ENCODE measurements around the gene PKNOX2. TPM values are rescaled to one million over a fixed set of nuclear protein-coding genes. Genes with fewer than 3 reads are reported as not detected.

PKNOX2 gene
- total RNA-seq, 2 experiments from 2014 or later, result not detected

DNA sequence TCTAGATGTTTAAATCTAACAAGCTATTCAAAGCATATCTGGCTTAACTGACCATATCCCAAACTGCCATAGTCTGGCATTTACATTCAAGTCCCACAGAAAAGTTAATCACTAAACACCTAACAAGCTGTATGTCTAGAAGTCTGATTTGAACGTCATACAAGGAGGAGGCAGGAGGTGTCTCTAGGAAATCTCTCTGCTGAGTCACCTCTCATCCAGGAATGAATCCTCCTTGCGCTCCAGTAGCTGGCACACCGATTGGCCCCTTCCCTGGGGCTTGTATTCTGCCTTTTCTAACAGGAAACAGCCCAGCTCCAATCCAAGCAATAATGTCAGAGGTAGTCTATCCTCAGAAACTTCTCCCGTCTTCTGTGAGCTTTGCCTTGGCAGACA lies 299.7 kb downstream of the PKNOX2 start:
- H3K9me2 ChIP-seq (ENCODE audit: insufficient read depth, low read length), result no peaks in the 10 kb centered on the region
- no peaks in the 10 kb centered on the region for H3K79me2 ChIP-seq (ENCODE audit: insufficient read depth, low read depth, low read length)
- no TSS peak for BruUV-seq (replicated peaks)
- H3K27ac ChIP-seq (ENCODE audit: low read depth, low read length, poor library complexity, severe bottlenecking), result no peak overlapping the region
- no peaks in the 10 kb centered on the region for H4K20me1 ChIP-seq (ENCODE audit: insufficient read depth, low read length)
- no peaks in the 10 kb centered on the region for H3K4me1 ChIP-seq (ENCODE audit: insufficient read depth, low read length, poor library complexity, severe bottlenecking)
- intact Hi-C loops (cut with micrococcal nuclease; ENCODE audit: unreplicated experiment), result no loop called here
- H3K36me3 ChIP-seq (ENCODE audit: insufficient read depth, low read length), result no peaks in the 10 kb centered on the region
- ChIA-PET CTCF (ENCODE audit: unreplicated experiment) (no interaction called here), POLR2A (no interaction called here)
- no peaks in the 10 kb centered on the region for H3K9me3 ChIP-seq (ENCODE audit: low read length)
- H3K4me3 ChIP-seq (ENCODE audit: low read depth, low read length, poor library complexity, severe bottlenecking), result no peak overlapping the region
- no peak overlapping the region for H2AFZ ChIP-seq (ENCODE audit: low read length)
- no peak overlapping the region for H3K4me2 ChIP-seq (ENCODE audit: low read length)
- TF ChIP-seq, protein P1, sequence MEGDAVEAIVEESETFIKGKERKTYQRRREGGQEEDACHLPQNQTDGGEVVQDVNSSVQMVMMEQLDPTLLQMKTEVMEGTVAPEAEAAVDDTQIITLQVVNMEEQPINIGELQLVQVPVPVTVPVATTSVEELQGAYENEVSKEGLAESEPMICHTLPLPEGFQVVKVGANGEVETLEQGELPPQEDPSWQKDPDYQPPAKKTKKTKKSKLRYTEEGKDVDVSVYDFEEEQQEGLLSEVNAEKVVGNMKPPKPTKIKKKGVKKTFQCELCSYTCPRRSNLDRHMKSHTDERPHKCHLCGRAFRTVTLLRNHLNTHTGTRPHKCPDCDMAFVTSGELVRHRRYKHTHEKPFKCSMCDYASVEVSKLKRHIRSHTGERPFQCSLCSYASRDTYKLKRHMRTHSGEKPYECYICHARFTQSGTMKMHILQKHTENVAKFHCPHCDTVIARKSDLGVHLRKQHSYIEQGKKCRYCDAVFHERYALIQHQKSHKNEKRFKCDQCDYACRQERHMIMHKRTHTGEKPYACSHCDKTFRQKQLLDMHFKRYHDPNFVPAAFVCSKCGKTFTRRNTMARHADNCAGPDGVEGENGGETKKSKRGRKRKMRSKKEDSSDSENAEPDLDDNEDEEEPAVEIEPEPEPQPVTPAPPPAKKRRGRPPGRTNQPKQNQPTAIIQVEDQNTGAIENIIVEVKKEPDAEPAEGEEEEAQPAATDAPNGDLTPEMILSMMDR (conservative IDR thresholded peaks at IDR 0.05; ENCODE audit: low read length), result no peak
- no peak for TF ChIP-seq EZH2phosphoT487 (IDR thresholded peaks at IDR 0.05; ENCODE audit: borderline replicate concordance, low read depth, low read length)
- no peak for DNase-seq (ENCODE audit: low spot score)

DNA sequence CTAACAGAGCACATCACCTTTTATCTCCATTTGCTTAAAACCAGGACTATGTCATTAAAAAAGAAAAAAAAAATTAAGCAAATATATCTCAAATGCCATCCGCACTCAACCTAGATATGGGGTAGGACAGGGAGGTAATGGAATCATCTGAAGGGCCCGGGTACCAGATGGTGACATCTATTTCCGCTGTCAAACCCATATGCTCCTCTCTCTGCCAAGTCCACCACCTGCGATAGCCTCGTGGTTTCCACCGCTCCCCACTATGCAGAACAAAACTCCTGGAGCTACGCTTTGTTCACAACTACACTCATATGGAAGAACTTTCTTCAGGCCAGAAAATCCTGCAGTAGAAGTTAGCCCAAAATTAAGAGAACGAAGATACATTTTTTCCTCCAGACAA lies 300.1 kb downstream of the PKNOX2 start:
- H3K4me2 ChIP-seq (ENCODE audit: low read length), result no peak overlapping the region
- TF ChIP-seq, protein P1 (conservative IDR thresholded peaks at IDR 0.05; ENCODE audit: low read length), result no peak
- no peak for TF ChIP-seq EZH2phosphoT487 (IDR thresholded peaks at IDR 0.05; ENCODE audit: borderline replicate concordance, low read depth, low read length)
- H3K36me3 ChIP-seq (ENCODE audit: insufficient read depth, low read length), result no peaks in the 10 kb centered on the region
- no peak for DNase-seq (ENCODE audit: low spot score)
- H3K9me3 ChIP-seq (ENCODE audit: low read length), result no peaks in the 10 kb centered on the region
- no peak overlapping the region for H3K27ac ChIP-seq (ENCODE audit: low read depth, low read length, poor library complexity, severe bottlenecking)
- BruUV-seq (replicated peaks), result no TSS peak
- intact Hi-C loops (cut with micrococcal nuclease; ENCODE audit: unreplicated experiment), result no loop called here
- ChIA-PET POLR2A (no interaction called here), CTCF (ENCODE audit: unreplicated experiment) (no interaction called here)
- H3K4me1 ChIP-seq (ENCODE audit: insufficient read depth, low read length, poor library complexity, severe bottlenecking), result no peaks in the 10 kb centered on the region
- H3K9me2 ChIP-seq (ENCODE audit: insufficient read depth, low read length), result no peaks in the 10 kb centered on the region
- H3K79me2 ChIP-seq (ENCODE audit: insufficient read depth, low read depth, low read length), result no peaks in the 10 kb centered on the region
- no peaks in the 10 kb centered on the region for H4K20me1 ChIP-seq (ENCODE audit: insufficient read depth, low read length)
- H2AFZ ChIP-seq (ENCODE audit: low read length), result no peak overlapping the region
- no peak overlapping the region for H3K4me3 ChIP-seq (ENCODE audit: low read depth, low read length, poor library complexity, severe bottlenecking)

DNA sequence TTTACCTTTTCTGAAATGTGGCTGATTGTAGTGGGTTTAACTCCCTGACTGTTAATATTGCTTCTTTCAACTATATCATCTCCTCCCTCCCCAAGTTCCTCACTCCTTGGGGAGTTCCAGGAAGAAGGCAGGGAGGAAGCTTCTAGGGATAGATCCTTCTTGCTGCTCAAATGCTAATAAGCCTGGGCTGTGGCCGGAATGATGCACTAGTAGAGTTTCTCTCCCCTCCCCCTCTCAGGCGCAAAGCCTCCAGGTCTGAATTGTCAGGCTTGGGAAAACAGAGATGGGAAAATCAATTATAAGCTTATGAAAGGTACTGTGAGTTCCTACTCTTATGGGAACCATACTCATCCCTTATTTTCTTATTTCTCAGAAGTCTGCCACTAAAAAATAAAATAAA lies 300.7 kb downstream of the PKNOX2 start:
- Histone ChIP-seq H3K4me2 (ENCODE audit: low read length) (no peak overlapping the region), H4K20me1 (ENCODE audit: insufficient read depth, low read length) (no peaks in the 10 kb centered on the region), H3K27ac (ENCODE audit: low read depth, low read length, poor library complexity, severe bottlenecking) (no peak overlapping the region), H3K9me3 (ENCODE audit: low read length) (no peaks in the 10 kb centered on the region), H3K9me2 (ENCODE audit: insufficient read depth, low read length) (no peaks in the 10 kb centered on the region), H2AFZ (ENCODE audit: low read length) (no peak overlapping the region), H3K36me3 (ENCODE audit: insufficient read depth, low read length) (no peaks in the 10 kb centered on the region), H3K4me1 (ENCODE audit: insufficient read depth, low read length, poor library complexity, severe bottlenecking) (no peaks in the 10 kb centered on the region), H3K4me3 (ENCODE audit: low read depth, low read length, poor library complexity, severe bottlenecking) (no peak overlapping the region), H3K79me2 (ENCODE audit: insufficient read depth, low read depth, low read length) (no peaks in the 10 kb centered on the region)
- no TSS peak for BruUV-seq (replicated peaks)
- intact Hi-C loops (cut with micrococcal nuclease; ENCODE audit: unreplicated experiment), result no loop called here
- ChIA-PET POLR2A (interaction anchor here (1.0 kb wide), 1 partner anchor 50 kb away, joined by 3 read pairs; no protein-coding TSS in a partner anchor), CTCF (ENCODE audit: unreplicated experiment) (no interaction called here)
- TF ChIP-seq EZH2phosphoT487 (IDR thresholded peaks at IDR 0.05; ENCODE audit: borderline replicate concordance, low read depth, low read length), result no peak
- TF ChIP-seq, protein P1 (conservative IDR thresholded peaks at IDR 0.05; ENCODE audit: low read length), result no peak
- no peak for DNase-seq (ENCODE audit: low spot score)

Data from OCI-LY7 (cell line).